Umbilical cord (tissue), 2 donors: ENCODE measurements around the gene KCNIP4. TPM values are rescaled to one million over a fixed set of nuclear protein-coding genes. Genes with fewer than 3 reads are reported as not detected.
A peak's percentile ranks its signal among the peaks of the same experiment; 100 is the strongest.

Experiments used
- DNase-seq: peaks from one replicate; pipeline ENCODE4 v3.0.0-alpha.2; 2015; ENCODE audit warnings: low spot score
- total RNA-seq: library from RNA; depleted of rRNA; stranded (reverse); fragments of >200 nt; gene quantifications from one replicate; pipeline ENCODE4 v1.2.3, GENCODE V29; 2014; ENCODE audit warnings: low replicate concordance; ENCODE audit not compliant: insufficient read depth

The KCNIP4 gene
- total RNA-seq, 1 donor from 2014 or later: 9.1 TPM

DNA sequence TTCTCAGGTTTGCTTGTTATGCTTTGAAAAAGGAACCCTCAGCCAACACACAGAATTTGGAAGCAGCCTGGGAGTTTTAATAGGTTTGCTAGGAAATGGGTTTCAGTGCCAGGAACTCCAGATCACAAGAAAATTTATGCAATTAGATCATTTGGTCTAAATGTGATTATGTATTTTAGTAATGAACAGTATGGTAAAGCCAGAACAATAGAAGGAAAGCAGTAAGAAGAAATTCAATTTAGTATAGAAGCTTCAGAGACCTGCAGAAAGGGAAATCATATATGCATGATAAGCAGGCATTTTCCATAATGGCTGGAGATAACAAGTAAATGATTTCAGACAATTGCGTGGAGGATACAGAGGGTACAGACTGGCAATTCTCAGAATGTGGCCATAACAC lies 184.7 kb downstream of the KCNIP4 start:
- no peak for DNase-seq

- DNase-seq: no peak
Observed at GRCh38 chr4:21757248-21757647, 191.3 kb downstream of the KCNIP4 start.

- DNase-seq: no peak
Observed at GRCh38 chr4:21753084-21753760, 195.3 kb downstream of the KCNIP4 start.

DNA sequence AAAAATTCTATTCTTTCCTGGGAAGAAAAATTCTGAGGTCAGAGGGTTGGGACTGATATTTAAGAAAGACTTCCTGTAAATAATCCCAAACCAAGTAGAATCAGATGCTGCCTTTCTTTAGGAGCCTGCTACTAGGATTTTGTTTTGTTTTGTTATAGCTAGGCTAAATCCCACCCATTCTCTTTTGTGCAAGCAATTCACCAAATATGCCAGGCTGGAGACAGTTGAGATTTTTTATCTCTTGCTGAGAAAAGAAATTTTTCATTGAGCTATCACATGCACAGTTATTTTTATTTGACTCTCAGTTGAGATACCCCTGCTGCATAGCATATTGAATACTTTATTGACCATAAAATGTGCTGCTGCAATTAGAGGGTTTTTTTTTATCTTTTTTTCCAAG lies 196.0 kb downstream of the KCNIP4 start:
- DNase-seq: no peak

DNA sequence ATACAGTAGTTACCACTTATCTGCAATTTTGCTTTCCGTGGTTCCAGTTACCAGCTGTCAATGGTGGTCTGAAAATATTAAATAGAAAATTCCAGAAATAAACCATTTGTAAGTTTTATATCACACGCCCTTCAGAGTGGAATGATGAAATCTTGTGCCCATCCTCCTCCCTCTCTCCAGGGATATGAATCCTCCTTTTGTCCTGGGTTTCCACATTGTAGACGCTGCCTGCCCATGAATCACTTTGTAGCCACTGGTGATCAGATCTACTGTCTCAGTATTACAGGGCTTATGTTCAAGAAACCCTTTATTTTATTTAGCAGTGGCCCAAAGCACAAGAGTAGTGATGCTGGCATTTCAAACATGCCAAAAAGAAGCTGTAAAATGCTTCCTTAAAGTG lies 198.6 kb downstream of the KCNIP4 start:
- DNase-seq: no peak

DNA sequence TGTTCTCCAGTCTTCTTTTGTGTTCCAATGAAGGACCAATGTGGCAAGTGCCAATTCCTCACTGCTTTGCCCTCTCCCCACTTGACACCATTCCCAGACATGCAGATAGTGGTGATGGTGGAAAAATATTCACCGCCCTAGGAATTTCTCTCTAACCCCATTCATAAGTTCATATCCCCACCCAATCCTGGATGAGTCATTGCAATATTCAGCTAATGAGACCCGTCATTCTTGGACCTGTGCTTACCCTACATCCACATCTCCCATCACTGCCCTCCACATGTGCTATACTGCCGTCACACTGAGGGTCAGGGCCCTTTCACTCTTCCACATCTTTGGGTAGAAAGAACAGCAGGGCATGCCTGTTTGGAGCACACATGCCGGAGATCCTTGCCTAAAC lies 199.2 kb downstream of the KCNIP4 start:
- DNase-seq: no peak

DNA sequence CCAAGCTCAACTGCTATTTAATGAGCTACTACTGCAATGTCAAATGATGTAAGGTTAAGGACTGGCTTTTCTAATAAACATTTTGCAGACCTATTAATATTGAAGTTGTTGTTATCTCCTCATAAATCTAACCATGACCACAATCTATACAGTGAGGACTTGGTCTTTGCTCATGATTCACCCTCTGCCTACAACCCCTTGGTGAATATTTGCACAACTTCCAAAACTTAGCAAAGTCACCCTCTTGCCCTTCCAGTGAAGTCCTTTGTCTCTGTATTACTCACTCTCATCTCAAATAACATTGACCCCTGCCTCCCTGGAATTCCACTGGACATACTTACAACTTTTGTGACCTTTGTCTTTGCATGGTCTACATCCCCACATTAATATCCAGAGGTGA lies 204.5 kb downstream of the KCNIP4 start:
- no peak for DNase-seq

DNA sequence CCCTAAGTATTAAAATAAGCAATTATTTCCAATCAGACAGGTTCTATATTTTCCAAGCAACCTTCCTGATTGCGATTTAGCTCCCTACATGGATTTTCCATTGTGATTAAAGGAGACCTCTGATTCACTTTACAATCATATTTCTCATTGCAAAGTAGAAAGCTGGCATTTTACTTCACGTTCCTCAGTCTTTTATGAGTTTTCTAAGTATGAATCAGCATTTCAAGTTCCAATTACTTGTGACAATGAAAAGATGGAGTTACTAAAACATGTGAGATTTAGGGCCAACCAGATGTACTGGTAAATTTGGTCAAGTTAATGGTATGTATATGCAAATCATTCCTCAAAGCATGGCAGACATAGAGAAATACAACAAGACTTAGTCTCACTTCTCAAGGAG lies 206.2 kb downstream of the KCNIP4 start:
- DNase-seq: no peak

- DNase-seq: no peak
Observed at GRCh38 chr4:21738821-21739220, 209.8 kb downstream of the KCNIP4 start.

DNA sequence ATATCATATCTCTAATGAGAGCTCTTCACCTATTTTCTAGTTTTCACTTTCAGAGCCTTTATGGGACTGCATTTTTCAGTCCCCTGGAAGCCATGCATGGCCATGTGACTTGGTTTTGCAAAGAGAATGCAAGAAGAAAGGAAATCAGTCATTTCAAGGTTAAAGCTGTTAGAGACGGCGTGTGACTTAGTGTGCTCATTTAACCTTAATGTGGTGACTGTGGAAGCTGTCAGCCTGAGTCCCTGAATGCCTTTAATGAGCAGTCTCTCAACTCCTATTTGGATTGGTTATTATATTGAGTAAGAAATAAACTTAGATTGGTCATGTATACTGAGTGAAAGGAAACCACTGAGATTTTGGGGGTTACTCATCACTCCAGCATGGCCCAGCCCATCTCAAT lies 212.7 kb downstream of the KCNIP4 start:
- DNase-seq: no peak

GRCh38 chr4:21733894-21734630 lies 214.5 kb downstream of the KCNIP4 start:
- no peak for DNase-seq

GRCh38 chr4:21728304-21728703 lies 220.3 kb downstream of the KCNIP4 start:
- DNase-seq: no peak

GRCh38 chr4:21726255-21726815 lies 222.2 kb downstream of the KCNIP4 start:
- peak; percentile 64 for DNase-seq

- no peak for DNase-seq
Observed at GRCh38 chr4:21722157-21722839, 226.3 kb downstream of the KCNIP4 start.

GRCh38 chr4:21716531-21716930 lies 232.0 kb downstream of the KCNIP4 start:
- DNase-seq: no peak

DNA sequence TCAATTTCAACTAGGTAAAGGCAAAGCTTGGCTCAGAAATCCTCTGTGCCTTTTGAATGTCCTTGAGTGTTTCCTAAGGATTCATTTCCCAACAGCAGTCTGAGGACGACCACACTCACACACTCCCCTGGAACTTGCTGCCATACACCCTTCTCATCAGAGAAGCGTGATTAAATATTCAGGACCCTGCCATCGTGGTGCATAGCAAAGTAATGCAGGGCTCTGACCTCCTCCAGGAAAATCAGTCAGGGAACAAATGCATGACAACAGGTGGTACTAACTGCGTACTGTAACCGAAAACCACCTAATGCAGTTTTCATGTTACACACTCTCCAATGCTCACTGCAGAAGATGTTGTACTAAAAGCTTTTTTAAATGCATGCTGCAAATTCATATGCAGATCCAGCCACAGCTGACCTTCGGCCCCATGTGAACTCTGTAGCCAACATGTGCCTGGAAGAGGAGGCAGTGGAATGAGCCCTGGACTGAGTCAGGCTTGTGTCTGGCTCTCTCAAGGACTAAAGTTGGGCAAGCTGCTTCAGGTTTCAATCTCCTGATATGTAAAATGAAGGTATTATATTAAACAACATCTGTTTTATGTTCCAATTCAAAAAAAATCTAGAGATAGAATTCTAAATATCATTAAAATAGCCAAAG lies 238.3 kb downstream of the KCNIP4 start:
- DNase-seq: no peak

GRCh38 chr4:21709761-21710160 lies 238.8 kb downstream of the KCNIP4 start:
- DNase-seq: no peak

DNA sequence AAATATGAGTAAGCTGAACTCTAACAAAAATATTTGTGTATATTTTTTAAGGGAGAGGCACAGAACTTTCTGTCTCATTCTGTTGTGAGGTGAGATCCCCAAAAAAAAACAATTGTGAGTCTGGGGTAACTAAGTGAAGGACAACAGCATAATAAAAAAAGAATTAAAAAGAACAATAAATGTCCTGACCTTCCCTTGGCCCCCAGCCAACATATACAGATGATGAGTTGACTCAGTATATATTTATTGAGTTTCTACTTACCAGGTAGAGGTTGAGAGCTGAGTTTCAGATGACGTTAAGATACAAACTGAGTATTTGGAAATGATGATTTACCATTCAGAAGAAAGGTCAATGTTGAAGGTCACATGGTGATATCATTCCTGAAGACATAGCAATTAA lies 239.5 kb downstream of the KCNIP4 start:
- DNase-seq: no peak

GRCh38 chr4:21699446-21699845 lies 249.1 kb downstream of the KCNIP4 start:
- no peak for DNase-seq

- peak; percentile 75 for DNase-seq
Observed at GRCh38 chr4:21697583-21697982, 251.0 kb downstream of the KCNIP4 start.

- DNase-seq: peak; percentile 82
Observed at GRCh38 chr4:21695141-21695540, 253.4 kb downstream of the KCNIP4 start.

DNA sequence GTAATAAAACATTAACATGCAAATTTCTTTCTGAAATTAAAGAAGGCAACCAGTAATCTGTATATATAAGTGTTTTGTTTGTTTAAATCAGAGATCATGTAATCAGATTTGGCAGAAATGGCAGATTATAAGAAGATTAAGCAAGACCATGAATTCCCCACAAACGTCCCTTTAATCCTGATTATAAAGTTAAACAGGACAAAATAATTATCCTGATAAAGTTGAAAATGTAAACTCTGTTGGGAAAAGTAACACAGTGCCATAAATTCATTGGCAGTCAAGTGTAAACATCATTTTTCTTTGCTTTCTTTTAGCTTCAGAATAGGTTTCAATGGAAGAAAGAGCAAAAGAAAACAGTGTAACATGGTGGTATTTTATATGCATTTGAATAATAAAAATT lies 256.3 kb downstream of the KCNIP4 start:
- no peak for DNase-seq
